Fibroblast of lung (primary cell): ENCODE measurements around the gene DMBX1. TPM values are rescaled to one million over a fixed set of nuclear protein-coding genes. Genes with fewer than 3 reads are reported as not detected.

Experiments
- DNase-seq, 2 donors: peaks; one replicate each; pipeline versions ENCODE4 v3.0.0 to v3.0.0-alpha.2; 2010; ENCODE audit warnings: low read depth in 2 of 2
- H2AFZ ChIP-seq: 2 replicates; pipeline ENCODE4 v1.5.1; 2012; ENCODE audit warnings: low read length, control low read depth, inconsistent platforms
- H3K27ac ChIP-seq: 2 replicates; pipeline ENCODE4 v1.5.1; 2011; ENCODE audit warnings: low read length, control low read depth; ENCODE audit not compliant: insufficient read depth
- H3K27me3 ChIP-seq: 2 replicates; pipeline ENCODE4 v1.5.1; 2011; ENCODE audit warnings: mild to moderate bottlenecking, low read length; ENCODE audit not compliant: control insufficient read depth, insufficient read depth
- H3K36me3 ChIP-seq: 2 replicates; pipeline ENCODE4 v1.5.1; 2011; ENCODE audit warnings: low read length; ENCODE audit not compliant: control insufficient read depth, insufficient read depth
- H3K4me1 ChIP-seq: 2 replicates; pipeline ENCODE4 v1.5.1; 2011; ENCODE audit warnings: low read length; ENCODE audit not compliant: control insufficient read depth, insufficient read depth; ENCODE audit errors: extremely low read depth
- H3K4me2 ChIP-seq: 2 replicates; pipeline ENCODE4 v1.5.1; 2011; ENCODE audit warnings: low read length, control low read depth; ENCODE audit not compliant: insufficient read depth; ENCODE audit errors: extremely low read depth
- H3K4me3 ChIP-seq, 4 experiments: fragments of 200-600 bp in 1 of 4; sonication (generic) in 1 of 4; replicated peaks in 1 of 4; 2 replicates each; pipeline ENCODE4 v1.5.1; 2011 to 2016; ENCODE audit warnings: low read length in 4 of 4, low read depth in 3 of 4, mild to moderate bottlenecking in 3 of 4, control low read depth in 2 of 4, inconsistent platforms in 1 of 4, mixed read lengths in 1 of 4; ENCODE audit not compliant: insufficient read depth in 1 of 4; ENCODE audit errors: control extremely low read depth in 1 of 4
- H3K79me2 ChIP-seq: 2 replicates; pipeline ENCODE4 v1.5.1; 2012; ENCODE audit warnings: mild to moderate bottlenecking, low read length, inconsistent platforms; ENCODE audit not compliant: control insufficient read depth, insufficient read depth
- H3K9ac ChIP-seq: 2 replicates; pipeline ENCODE4 v1.5.1; 2011; ENCODE audit warnings: mild to moderate bottlenecking, low read length, control low read depth; ENCODE audit not compliant: insufficient read depth
- H3K9me3 ChIP-seq: 2 replicates; pipeline ENCODE4 v1.5.1; 2012; ENCODE audit warnings: low read depth, low read length; ENCODE audit not compliant: control insufficient read depth, insufficient read depth
- H4K20me1 ChIP-seq: 2 replicates; pipeline ENCODE4 v1.5.1; 2011; ENCODE audit warnings: low read length; ENCODE audit not compliant: control insufficient read depth, insufficient read depth; ENCODE audit errors: extremely low read depth
- EZH2 ChIP-seq: IDR thresholded peaks from 2 replicates; pipeline ENCODE4 v1.5.1; 2012; ENCODE audit warnings: low read length, control low read depth, mild to moderate bottlenecking; ENCODE audit errors: missing control alignments
- polyA plus RNA-seq, 2 donors: library from polyadenylated mRNA; depleted of rRNA in 1 of 2; stranded (reverse) in 1 of 2; unstranded in 1 of 2; fragments of >200 nt; gene quantifications; 2 replicates each; pipeline ENCODE4 v1.2.1, GENCODE V29; 2011 to 2012; ENCODE audit warnings: missing spikeins in 1 of 2
- total RNA-seq: library from RNA; depleted of rRNA; stranded (reverse); fragments of >200 nt; gene quantifications from 2 replicates; pipeline ENCODE4 v1.2.1, GENCODE V29; 2014
- TF ChIP-seq, protein P1 (sequence below), 2 donors: IDR thresholded peaks in 1 of 2; conservative IDR thresholded peaks in 1 of 2; 1 replicate in 1 of 2; 2 replicates in 1 of 2; pipeline ENCODE4 v1.5.1; 2011 to 2012; ENCODE audit warnings: low read length in 2 of 2, control low read depth in 1 of 2, inconsistent platforms in 1 of 2, low read depth in 1 of 2, mild to moderate bottlenecking in 1 of 2

DMBX1 gene
- total and polyA plus RNA-seq, 2 donors (not counting 1 experiment from before 2014, with no cell fraction given) = not detected

DNA sequence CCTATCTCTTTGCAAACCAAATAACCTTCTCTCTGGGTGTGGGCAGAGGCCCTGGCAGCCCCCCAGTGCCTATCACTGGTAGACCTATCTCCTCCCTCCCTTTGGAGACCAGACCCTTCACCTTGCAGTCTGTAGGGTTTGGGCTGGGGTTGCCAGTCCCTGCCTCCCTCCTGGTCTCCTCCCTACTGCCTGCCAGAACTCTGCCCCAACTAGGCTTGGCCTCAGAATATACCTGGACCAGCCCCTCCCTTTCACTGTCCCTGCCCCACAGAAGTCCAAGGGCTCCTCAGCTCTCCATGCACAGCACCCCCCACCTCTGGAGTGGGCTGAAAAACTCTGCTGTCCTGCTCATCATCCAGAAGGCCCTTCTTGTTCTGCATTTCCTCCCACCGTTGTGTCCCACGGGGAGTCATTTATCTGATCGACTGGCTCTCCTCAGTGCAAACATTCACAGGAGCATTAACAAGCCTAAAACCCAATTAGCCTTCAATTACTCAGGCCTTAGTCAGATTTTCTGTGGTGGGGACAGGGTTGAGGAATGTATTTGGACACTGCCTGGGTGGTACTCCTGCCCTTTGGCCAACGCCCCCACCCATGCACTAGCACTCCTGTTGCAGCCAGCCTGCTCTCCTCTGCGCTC, 27.7 kb upstream of the DMBX1 start:
- DNase-seq = peak in 1 of 2 donors; percentile 18
- H3K36me3 ChIP-seq = no peaks in the 10 kb centered on the region
- H3K4me3 ChIP-seq = no peak overlapping the region
- no peak overlapping the region for H3K4me2 ChIP-seq
- H4K20me1 ChIP-seq = no peaks in the 10 kb centered on the region
- peaks cover 23% of the 10 kb centered on the region for H3K27me3 ChIP-seq
- H3K79me2 ChIP-seq = no peaks in the 10 kb centered on the region
- TF ChIP-seq, protein P1, sequence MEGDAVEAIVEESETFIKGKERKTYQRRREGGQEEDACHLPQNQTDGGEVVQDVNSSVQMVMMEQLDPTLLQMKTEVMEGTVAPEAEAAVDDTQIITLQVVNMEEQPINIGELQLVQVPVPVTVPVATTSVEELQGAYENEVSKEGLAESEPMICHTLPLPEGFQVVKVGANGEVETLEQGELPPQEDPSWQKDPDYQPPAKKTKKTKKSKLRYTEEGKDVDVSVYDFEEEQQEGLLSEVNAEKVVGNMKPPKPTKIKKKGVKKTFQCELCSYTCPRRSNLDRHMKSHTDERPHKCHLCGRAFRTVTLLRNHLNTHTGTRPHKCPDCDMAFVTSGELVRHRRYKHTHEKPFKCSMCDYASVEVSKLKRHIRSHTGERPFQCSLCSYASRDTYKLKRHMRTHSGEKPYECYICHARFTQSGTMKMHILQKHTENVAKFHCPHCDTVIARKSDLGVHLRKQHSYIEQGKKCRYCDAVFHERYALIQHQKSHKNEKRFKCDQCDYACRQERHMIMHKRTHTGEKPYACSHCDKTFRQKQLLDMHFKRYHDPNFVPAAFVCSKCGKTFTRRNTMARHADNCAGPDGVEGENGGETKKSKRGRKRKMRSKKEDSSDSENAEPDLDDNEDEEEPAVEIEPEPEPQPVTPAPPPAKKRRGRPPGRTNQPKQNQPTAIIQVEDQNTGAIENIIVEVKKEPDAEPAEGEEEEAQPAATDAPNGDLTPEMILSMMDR (conservative IDR thresholded peaks at IDR 0.05 in 1 of 2, IDR thresholded peaks at IDR 0.05 in 1 of 2; ENCODE audit: low read depth in 1 of 2, low read length in 2 of 2) = no peak
- TF ChIP-seq EZH2 = no peak
- no peak overlapping the region for H2AFZ ChIP-seq
- H3K27ac ChIP-seq = no peak overlapping the region
- no peaks in the 10 kb centered on the region for H3K9me3 ChIP-seq
- peaks cover 1% of the 10 kb centered on the region for H3K4me1 ChIP-seq
- H3K9ac ChIP-seq = no peak overlapping the region

- H3K9ac ChIP-seq = no peak overlapping the region
- H2AFZ ChIP-seq = no peak overlapping the region
- H3K27me3 ChIP-seq = peaks cover 32% of the 10 kb centered on the region
- no peaks in the 10 kb centered on the region for H3K79me2 ChIP-seq
- no peak for DNase-seq
- H3K4me2 ChIP-seq = no peak overlapping the region
- H3K36me3 ChIP-seq = no peaks in the 10 kb centered on the region
- no peaks in the 10 kb centered on the region for H4K20me1 ChIP-seq
- no peak overlapping the region for H3K27ac ChIP-seq
- TF ChIP-seq EZH2 = no peak
- TF ChIP-seq, protein P1 (conservative IDR thresholded peaks at IDR 0.05 in 1 of 2, IDR thresholded peaks at IDR 0.05 in 1 of 2; ENCODE audit: low read depth in 1 of 2, low read length in 2 of 2) = no peak
- H3K4me1 ChIP-seq = peaks cover 2% of the 10 kb centered on the region
- H3K9me3 ChIP-seq = no peaks in the 10 kb centered on the region
- H3K4me3 ChIP-seq = no peak overlapping the region
These were observed 25.6 kb upstream of the DMBX1 start for GRCh38 chr1:46464013-46464548.

DNA sequence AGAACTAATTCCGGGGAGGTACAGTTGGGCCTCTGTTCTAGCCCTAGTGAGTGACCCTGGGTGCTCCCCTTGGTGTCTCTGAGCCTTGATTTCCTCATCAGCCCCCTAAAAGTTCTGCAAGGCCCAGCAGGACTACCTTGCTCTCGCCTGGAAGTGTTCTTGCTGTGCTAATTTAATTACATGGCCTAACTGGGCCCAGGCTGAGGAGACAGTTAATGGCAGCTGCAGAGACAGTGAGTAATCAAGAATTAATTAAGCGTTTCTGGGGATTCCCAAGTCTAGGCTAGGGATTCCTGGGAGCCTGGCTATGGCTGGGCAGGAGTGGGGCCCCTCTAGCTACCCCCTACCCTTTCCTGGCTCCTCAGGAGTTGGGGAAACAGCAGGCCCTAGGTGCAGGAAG, 24.7 kb upstream of the DMBX1 start:
- Histone ChIP-seq H3K4me2 (no peak overlapping the region), H2AFZ (no peak overlapping the region), H3K79me2 (no peaks in the 10 kb centered on the region), H3K27ac (no peak overlapping the region), H3K9ac (no peak overlapping the region), H3K9me3 (no peaks in the 10 kb centered on the region), H3K4me3 (no peak overlapping the region), H3K36me3 (no peaks in the 10 kb centered on the region), H3K27me3 (peaks cover 29% of the 10 kb centered on the region), H3K4me1 (peaks cover 2% of the 10 kb centered on the region), H4K20me1 (no peaks in the 10 kb centered on the region)
- TF ChIP-seq, protein P1 (conservative IDR thresholded peaks at IDR 0.05 in 1 of 2, IDR thresholded peaks at IDR 0.05 in 1 of 2; ENCODE audit: low read depth in 1 of 2, low read length in 2 of 2) = no peak
- TF ChIP-seq EZH2 = no peak
- no peak for DNase-seq
